CD14-positive monocyte (primary cell): ENCODE data around the gene TUBA1C. TPM values are rescaled to one million over a fixed set of nuclear protein-coding genes. Genes with fewer than 3 reads are reported as not detected.

Experiments used
- DNase-seq, 3 donors: peaks; one replicate each; pipeline ENCODE4 v3.0.0-alpha.2; 2011 to 2022
- H2AFZ ChIP-seq: 2 replicates; pipeline ENCODE4 v1.6.0; 2012; ENCODE audit warnings: mild to moderate bottlenecking, low read depth, low read length, inconsistent platforms; ENCODE audit not compliant: insufficient read depth, poor library complexity, severe bottlenecking
- H3K27ac ChIP-seq, 2 donors: 1 replicate in 1 of 2; 2 replicates in 1 of 2; pipeline ENCODE4 v1.5.1; 2012 to 2013; ENCODE audit warnings: low read length in 2 of 2, control low read depth in 1 of 2, inconsistent platforms in 1 of 2, low read depth in 1 of 2, mild to moderate bottlenecking in 1 of 2
- H3K27me3 ChIP-seq, 2 donors: one replicate each; pipeline versions ENCODE4 v1.6.0 to v1.6.1; 2011 to 2013; ENCODE audit warnings: low read length in 2 of 2; ENCODE audit not compliant: control insufficient read depth in 2 of 2, insufficient read depth in 2 of 2
- H3K36me3 ChIP-seq, 2 donors: replicated peaks in 1 of 2; 1 replicate in 1 of 2; 2 replicates in 1 of 2; pipeline versions ENCODE4 v1.5.1 to v1.6.1; 2012 to 2013; ENCODE audit warnings: low read length in 2 of 2, control low read depth in 1 of 2, inconsistent platforms in 1 of 2, mild to moderate bottlenecking in 1 of 2; ENCODE audit not compliant: insufficient read depth in 2 of 2, control insufficient read depth in 1 of 2
- H3K4me1 ChIP-seq, 2 donors: 1 replicate in 1 of 2; 2 replicates in 1 of 2; pipeline versions ENCODE4 v1.5.1 to v1.6.1; 2012 to 2013; ENCODE audit warnings: low read length in 2 of 2, control low read depth in 1 of 2, inconsistent platforms in 1 of 2, mild to moderate bottlenecking in 1 of 2, moderate library complexity in 1 of 2; ENCODE audit not compliant: insufficient read depth in 2 of 2, control insufficient read depth in 1 of 2
- H3K4me2 ChIP-seq: replicated peaks from 2 replicates; pipeline ENCODE3; 2012; ENCODE audit warnings: low read length, moderate library complexity, mild to moderate bottlenecking; ENCODE audit not compliant: poor library complexity, severe bottlenecking; ENCODE audit errors: extremely low read depth
- H3K4me3 ChIP-seq, 3 experiments: fragments of 200-600 bp in 1 of 3; sonication (generic) in 1 of 3; replicated peaks in 1 of 3; 1 replicate in 2 of 3; 2 replicates in 1 of 3; pipeline ENCODE4 v1.5.1; 2011 to 2013; ENCODE audit warnings: low read length in 3 of 3, mild to moderate bottlenecking in 3 of 3, control low read depth in 2 of 3, low read depth in 2 of 3, inconsistent platforms in 1 of 3, moderate library complexity in 1 of 3
- H3K79me2 ChIP-seq: 2 replicates; pipeline ENCODE4 v1.6.0; 2012; ENCODE audit warnings: mild to moderate bottlenecking, control low read depth, inconsistent platforms, low read length, moderate library complexity; ENCODE audit not compliant: insufficient read depth
- H3K9ac ChIP-seq: 2 replicates; pipeline ENCODE4 v1.6.0; 2017; ENCODE audit warnings: low read length, mild to moderate bottlenecking; ENCODE audit not compliant: insufficient read depth, poor library complexity, severe bottlenecking
- H3K9me3 ChIP-seq, 2 donors: replicated peaks in 1 of 2; 1 replicate in 1 of 2; 2 replicates in 1 of 2; pipeline versions ENCODE4 v1.5.1 to v1.6.1; 2012 to 2013; ENCODE audit warnings: low read length in 2 of 2, control low read depth in 1 of 2; ENCODE audit not compliant: control insufficient read depth in 1 of 2, insufficient read depth in 1 of 2
- H4K20me1 ChIP-seq: 2 replicates; pipeline ENCODE4 v1.6.0; 2012; ENCODE audit warnings: mild to moderate bottlenecking, low read length, control low read depth, moderate library complexity; ENCODE audit not compliant: insufficient read depth
- H3K27ac Mint-ChIP-seq, 7 donors: one replicate each; pipeline ENCODE4 v1.8.0; 2020; ENCODE audit warnings: mild to moderate bottlenecking in 7 of 7, mixed read lengths in 7 of 7, moderate library complexity in 6 of 7, inconsistent platforms in 2 of 7
- H3K27me3 Mint-ChIP-seq, 3 donors: one replicate each; pipeline ENCODE4 v1.8.0; 2021 to 2022; ENCODE audit warnings: low read depth in 3 of 3, mild to moderate bottlenecking in 3 of 3, mixed read lengths in 3 of 3, moderate library complexity in 3 of 3, inconsistent platforms in 1 of 3
- H3K36me3 Mint-ChIP-seq, 2 donors: one replicate each; pipeline ENCODE4 v1.8.0; 2020; ENCODE audit warnings: mixed read lengths in 2 of 2, inconsistent platforms in 1 of 2, mild to moderate bottlenecking in 1 of 2
- H3K4me1 Mint-ChIP-seq: one replicate; pipeline ENCODE4 v1.8.0; 2020; ENCODE audit warnings: mild to moderate bottlenecking, mixed read lengths
- H3K4me3 Mint-ChIP-seq, 2 donors: one replicate each; pipeline ENCODE4 v1.8.0; 2020; ENCODE audit warnings: mild to moderate bottlenecking in 2 of 2, mixed read lengths in 2 of 2, moderate library complexity in 1 of 2
- H3K9me3 Mint-ChIP-seq, 7 donors: one replicate each; pipeline ENCODE4 v1.8.0; 2020 to 2022; ENCODE audit warnings: mixed read lengths in 7 of 7, mild to moderate bottlenecking in 6 of 7, moderate library complexity in 6 of 7, inconsistent platforms in 2 of 7
- CTCF ChIP-seq: fragments of 200-600 bp; IDR thresholded peaks from one replicate; pipeline ENCODE4 v1.8.0; 2022; ENCODE audit warnings: antibody characterized with exemption, mild to moderate bottlenecking
- WGBS: methylation state at CpG from one replicate; pipeline ENCODE4 v1.1.5; 2013; ENCODE audit warnings: missing lambda C conversion rate; ENCODE audit not compliant: insufficient coverage; 5-methylcytosine and 5-hydroxymethylcytosine counted together
- intact Hi-C, 2 donors: fragments of 100-400 bp; cut with micrococcal nuclease; formaldehyde crosslinking; loops; one replicate each; pipeline versions ENCODE4 v1.15.0 to v1.15.1; 2023
- polyA plus RNA-seq, 3 donors: library from polyadenylated mRNA; depleted of rRNA in 1 of 3; unstranded in 2 of 3; stranded (reverse) in 1 of 3; fragments of 300-500 nt in 2 of 3; fragments of >200 nt in 1 of 3; fragmentation: Illumina TruSeq in 2 of 3; gene quantifications; 1 replicate in 2 of 3; 2 replicates in 1 of 3; pipeline ENCODE4 v1.2.3, GENCODE V29; 2012 to 2021

Gene TUBA1C
- polyA plus RNA-seq, 3 donors, result 53.7 to 263 (median 61.0) TPM

DNA sequence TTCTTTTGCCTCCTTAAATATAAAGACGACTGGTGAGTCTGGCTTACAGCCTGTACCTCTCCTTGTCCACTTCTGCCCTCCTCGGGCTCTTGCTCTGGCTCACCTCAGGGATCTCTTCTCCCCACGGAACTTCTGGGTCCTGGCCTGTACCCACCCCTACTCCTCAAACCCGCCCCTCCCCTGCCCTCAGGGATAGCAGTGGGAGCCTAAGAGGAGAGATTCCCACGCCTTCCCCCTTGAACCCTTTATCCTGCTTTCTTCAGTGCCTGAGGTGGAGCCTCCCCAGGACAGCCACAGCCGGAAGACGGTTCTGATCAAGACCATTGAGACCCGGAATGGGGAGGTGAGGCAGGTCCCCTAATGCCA lies 32.8 kb downstream of the TUBA1C start:
- Histone ChIP-seq H3K4me1 (peaks cover 13 to 30% of the 10 kb centered on the region in 2 donors), H3K27me3 (peaks cover 37 to 72% of the 10 kb centered on the region in 2 donors), H3K4me3 (peak overlapping the region in 1 of 3 experiments; percentile 60), H3K79me2 (no peaks in the 10 kb centered on the region), H3K27ac (no peak overlapping the region), H3K9me3 (peaks cover 0 to 13% of the 10 kb centered on the region in 2 donors), H3K9ac (no peak overlapping the region), H3K4me2 (peak overlapping the region; percentile 61), H2AFZ (no peak overlapping the region), H4K20me1 (no peaks in the 10 kb centered on the region), H3K36me3 (no peaks in the 10 kb centered on the region)
- no peak for TF ChIP-seq CTCF
- intact Hi-C loops, result loop anchor here (10.0 kb wide), 1 partner anchor 217 kb away; no protein-coding TSS in a partner anchor
- Mint-ChIP-seq H3K9me3 (peaks cover 0 to 22% (median 9%) of the 10 kb centered on the region in 7 donors), H3K4me3 (peak overlapping the region; percentile 16 to 83), H3K4me1 (peaks cover 25% of the 10 kb centered on the region), H3K36me3 (peaks cover 0 to 8% of the 10 kb centered on the region in 2 donors), H3K27me3 (peaks cover 62 to 87% (median 70%) of the 10 kb centered on the region in 3 donors), H3K27ac (no peak overlapping the region)
- 20% methylated on average over 2 of the region's 8 CpGs for WGBS
- no peak for DNase-seq

- peaks cover 13 to 30% of the 10 kb centered on the region in 2 donors for H3K4me1 ChIP-seq
- no peak for TF ChIP-seq CTCF
- H2AFZ ChIP-seq, result no peak overlapping the region
- no peak overlapping the region for H3K4me3 ChIP-seq
- no peak for DNase-seq
- Mint-ChIP-seq H3K27ac (no peak overlapping the region), H3K4me1 (peaks cover 25% of the 10 kb centered on the region), H3K4me3 (peak overlapping the region in 1 of 2 donors; percentile 83), H3K9me3 (peaks cover 0 to 22% (median 9%) of the 10 kb centered on the region in 7 donors), H3K27me3 (peaks cover 65 to 87% (median 72%) of the 10 kb centered on the region in 3 donors), H3K36me3 (peaks cover 0 to 8% of the 10 kb centered on the region in 2 donors)
- no peak overlapping the region for H3K9ac ChIP-seq
- H3K9me3 ChIP-seq, result peaks cover 0 to 13% of the 10 kb centered on the region in 2 donors
- intact Hi-C loops, result loop anchor here (10.0 kb wide), 1 partner anchor 217 kb away; no protein-coding TSS in a partner anchor
- no peaks in the 10 kb centered on the region for H3K79me2 ChIP-seq
- no peak overlapping the region for H3K27ac ChIP-seq
- WGBS, result 34% methylated on average over 6 of the region's 6 CpGs
- H4K20me1 ChIP-seq, result no peaks in the 10 kb centered on the region
- H3K36me3 ChIP-seq, result no peaks in the 10 kb centered on the region
- H3K4me2 ChIP-seq, result no peak overlapping the region
- peaks cover 37 to 72% of the 10 kb centered on the region in 2 donors for H3K27me3 ChIP-seq
Measured at GRCh38 chr12:49298160-49298559, 33.3 kb downstream of the TUBA1C start.
